ENCODE measurements around the gene RARRES1.
A peak's percentile ranks its signal among the peaks of the same experiment; 100 is the strongest.

The RARRES1 gene, protein sequence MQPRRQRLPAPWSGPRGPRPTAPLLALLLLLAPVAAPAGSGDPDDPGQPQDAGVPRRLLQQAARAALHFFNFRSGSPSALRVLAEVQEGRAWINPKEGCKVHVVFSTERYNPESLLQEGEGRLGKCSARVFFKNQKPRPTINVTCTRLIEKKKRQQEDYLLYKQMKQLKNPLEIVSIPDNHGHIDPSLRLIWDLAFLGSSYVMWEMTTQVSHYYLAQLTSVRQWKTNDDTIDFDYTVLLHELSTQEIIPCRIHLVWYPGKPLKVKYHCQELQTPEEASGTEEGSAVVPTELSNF

DNA sequence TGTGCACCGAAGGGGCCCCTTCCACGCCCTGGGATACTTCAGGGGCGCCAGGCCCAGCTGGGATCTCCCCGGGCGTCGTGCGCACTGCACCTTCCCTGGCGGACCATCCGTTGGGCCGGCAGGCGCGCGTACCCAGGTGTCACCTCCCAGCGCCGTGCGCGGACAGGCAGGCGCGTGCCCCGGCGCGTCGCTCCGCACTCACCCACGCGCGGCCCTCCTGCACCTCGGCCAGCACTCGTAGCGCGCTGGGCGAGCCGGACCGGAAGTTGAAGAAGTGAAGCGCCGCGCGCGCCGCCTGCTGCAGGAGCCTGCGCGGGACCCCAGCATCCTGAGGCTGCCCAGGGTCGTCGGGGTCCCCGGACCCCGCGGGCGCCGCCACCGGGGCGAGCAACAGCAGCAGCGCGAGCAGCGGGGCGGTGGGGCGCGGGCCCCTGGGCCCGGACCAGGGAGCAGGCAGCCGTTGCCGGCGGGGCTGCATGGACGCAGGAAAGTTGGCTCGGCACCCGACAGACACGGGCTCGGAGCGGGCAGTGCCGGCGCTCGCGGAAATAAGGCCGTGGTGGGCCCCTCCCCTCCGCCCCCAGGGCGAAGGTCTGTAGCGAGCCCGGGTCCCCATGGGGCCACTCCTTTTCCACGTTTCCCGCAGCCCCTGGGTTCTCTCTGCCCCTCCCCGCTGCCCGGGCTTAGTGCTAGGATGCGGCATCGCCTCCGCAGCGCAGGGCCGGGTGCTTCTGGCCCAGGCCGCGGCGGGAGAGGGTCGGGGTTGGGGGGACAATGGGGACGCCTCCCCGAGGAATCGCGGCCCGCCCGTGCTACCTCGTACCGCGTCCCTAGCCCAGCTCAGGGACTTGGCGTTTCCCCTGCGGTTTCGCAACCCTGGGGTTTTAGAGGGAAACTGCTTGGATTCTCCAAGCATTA, at the start of gene RARRES1:
RARRES1 (minus strand) TSS at position 520 of the 918 bp plus-strand sequence; CDS start at position 478, 42 bp downstream.
- peak within 1 kb of the TSS; percentile 55 for H3K4me3 ChIP-seq (ENCODE audit: low read depth, low read length)
- DNase-seq (ENCODE audit: low read depth): no peak

DNA sequence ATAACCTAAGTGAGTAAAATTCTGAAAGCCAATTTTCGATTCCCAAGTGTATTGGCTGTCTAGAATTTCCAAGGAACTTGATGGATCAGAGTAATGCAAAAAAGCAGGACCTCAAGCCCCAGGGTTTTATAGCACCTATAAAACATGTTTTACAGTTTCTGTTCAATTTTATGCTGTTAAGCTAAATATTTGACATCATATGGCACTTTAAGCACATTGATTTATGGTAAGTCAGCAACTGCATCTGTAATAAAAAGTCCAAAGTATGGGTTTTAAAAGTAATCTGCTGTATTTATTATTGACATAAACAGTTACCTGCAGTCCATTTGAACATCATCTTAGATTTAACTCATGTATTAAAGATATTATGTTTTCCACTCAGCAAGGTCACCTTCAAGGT, 49.6 kb upstream of the RARRES1 start:
- H3K4me3 ChIP-seq (ENCODE audit: low read depth, low read length): no peak overlapping the region

DNA sequence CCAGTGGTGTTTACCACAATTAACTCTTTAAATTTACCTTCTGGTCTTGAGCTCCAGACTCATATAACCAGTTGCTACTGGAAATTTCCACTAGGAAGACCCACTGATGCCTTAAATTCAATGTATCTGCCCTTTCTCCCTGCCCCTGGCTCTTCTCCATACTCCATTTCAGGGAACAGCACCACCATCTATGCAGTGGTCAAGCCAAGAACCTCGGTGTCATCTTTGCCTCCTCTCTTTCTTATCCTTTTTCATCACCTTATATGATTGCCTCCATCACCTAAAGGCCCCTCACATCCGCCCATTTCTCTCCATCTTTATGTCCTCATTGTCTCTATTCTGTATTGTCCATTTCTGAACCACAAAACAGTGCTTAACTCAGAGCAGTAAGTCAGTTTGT, 48.9 kb upstream of the RARRES1 start:
- no peak overlapping the region for H3K4me3 ChIP-seq (ENCODE audit: low read depth, low read length)
- no peak for DNase-seq (ENCODE audit: low read depth)

More for the DNA sequence above, 49.6 kb upstream of the RARRES1 start:
- DNase-seq (ENCODE audit: low read depth): no peak

DNA sequence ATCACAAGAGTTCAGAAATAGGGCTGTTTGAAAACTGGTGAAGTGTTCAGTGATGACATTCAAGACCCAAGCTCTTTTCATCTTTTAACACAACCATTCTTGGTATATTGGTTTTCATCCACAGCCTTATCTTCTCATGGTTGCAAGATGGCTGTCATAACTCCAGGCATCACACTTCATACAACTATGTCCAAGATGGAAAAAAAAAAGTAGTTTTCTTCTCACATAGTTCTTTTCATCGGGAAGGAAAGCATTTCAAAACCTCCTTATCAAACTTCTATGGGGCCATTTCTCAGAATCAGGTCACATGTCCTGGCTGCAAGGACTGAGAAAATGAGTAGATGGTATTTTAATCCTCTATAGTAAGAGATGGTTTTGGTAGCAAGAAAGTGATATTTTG, 48.5 kb upstream of the RARRES1 start:
- no peak overlapping the region for H3K4me3 ChIP-seq (ENCODE audit: low read depth, low read length)
- DNase-seq (ENCODE audit: low read depth): no peak

DNA sequence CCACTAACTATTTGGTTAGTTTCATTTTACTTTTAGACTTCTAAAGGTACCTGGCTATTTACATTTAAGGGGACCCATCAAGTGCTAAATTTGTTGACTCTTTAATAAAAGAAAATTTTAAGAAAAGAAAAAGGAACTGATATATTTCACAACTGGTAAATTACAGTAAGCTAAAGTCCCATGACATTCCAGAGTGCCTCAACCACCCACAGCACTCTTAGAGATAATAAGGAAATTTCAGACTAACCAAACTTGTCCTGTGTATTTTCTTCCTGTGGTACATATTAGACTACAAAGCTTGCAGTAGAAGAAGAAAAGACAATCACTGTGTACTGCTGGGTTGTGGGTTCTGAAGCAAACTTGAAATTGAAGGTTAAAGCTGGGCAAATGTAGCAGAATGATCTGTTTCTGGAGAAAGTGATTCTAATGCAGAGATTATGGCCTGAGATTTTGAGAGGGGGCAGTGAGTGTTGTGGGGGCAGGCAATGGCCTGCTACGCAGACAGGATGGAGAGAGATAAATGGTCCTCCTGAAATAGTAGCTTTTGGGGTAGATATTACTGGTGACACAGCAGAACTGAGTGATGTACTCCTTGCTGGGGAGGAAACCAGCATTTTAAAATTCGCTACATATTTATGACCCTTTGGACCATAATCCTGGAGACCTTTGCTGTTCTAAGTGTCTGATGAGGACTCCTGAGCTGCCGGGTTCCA, 45.1 kb upstream of the RARRES1 start:
- no peak for DNase-seq (ENCODE audit: low read depth)
- H3K4me3 ChIP-seq (ENCODE audit: low read depth, low read length): no peak overlapping the region

DNA sequence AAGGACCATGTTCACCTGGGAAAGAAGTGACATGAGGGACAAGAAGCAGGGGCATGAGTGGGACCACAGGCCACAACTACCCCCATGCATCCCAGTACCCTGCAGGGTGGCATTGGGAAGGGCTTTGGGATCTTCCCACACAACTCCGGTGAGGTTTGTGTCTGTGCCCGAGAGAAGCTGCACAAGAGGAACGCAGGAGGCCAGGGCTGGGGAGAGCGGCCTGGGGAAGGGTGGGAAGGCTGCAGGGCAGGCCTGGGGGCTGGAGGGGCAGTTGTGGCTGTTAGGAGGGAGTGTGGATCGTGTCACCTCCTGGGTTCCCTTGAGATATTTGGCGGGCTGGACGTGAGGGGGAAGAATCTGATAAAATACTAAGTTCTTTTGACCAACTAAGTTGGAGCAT, 44.3 kb upstream of the RARRES1 start:
- no peak overlapping the region for H3K4me3 ChIP-seq (ENCODE audit: low read depth, low read length)
- DNase-seq (ENCODE audit: low read depth): no peak

DNA sequence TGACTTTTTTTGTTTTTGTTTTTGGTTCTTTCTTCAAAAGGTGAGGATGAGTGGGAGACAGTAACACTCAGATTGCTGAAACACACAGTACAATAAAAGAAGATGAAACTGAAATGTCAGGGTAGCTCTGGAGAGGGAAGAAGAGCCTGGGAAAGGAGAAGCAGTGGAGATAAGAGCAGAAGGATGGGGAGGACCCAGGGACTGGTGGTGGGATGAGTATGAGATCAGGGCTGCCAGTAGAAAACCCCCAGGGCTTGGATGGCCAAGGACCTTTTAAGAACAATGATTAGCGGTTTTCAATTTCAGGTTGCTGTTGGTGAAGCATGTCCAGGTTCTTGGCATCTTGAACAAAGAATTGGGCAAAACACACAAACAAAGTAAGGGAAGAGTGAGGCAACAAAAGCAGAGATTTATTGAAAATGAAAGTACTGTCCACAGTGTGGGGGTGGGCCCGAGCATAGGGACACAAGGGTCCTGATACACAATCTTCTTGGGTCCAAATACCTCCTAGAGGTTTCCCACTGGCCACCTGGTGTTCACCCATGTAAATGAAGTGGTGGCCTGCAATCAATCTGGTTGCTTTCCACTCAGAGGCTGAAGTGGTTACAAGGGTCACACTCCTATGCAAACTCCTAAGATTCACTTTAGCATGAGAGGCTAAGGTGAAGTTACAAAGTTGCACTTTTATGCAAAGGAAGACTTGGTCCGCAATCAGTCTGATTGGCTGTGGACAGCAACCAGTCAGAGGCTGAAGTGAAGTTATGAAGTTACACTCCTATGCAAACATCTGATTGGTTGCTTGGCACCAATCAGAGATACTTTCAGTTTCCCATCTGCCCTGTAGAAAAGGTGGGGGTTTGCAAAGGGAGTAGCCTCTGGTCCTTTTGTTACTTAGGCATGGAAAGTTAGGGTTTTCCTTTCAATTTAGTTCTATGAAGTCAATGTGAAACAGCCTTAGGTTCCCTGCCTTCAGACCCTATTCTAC, 43.5 kb upstream of the RARRES1 start:
- no peak overlapping the region for H3K4me3 ChIP-seq (ENCODE audit: low read depth, low read length)
- DNase-seq (ENCODE audit: low read depth): no peak

DNA sequence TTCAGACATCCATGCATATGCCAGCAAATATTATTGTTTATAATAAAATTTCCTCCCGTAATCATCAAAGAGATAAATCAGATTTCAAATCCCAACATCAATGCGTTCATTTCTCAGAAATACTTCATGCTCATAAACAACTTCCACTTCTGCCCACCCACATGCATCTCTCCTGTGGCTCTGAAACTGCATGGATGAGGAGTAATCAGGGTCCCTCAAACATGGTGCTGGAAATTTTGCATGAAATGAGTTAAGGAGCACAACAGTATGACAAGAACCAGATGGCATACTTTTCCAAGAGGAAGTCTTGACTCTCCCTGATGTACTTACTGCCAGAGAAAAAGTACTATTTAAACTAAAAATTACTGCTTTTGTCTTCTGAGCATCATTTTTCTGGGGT, 42.7 kb upstream of the RARRES1 start:
- H3K4me3 ChIP-seq (ENCODE audit: low read depth, low read length): no peak overlapping the region
- DNase-seq (ENCODE audit: low read depth): no peak

DNA sequence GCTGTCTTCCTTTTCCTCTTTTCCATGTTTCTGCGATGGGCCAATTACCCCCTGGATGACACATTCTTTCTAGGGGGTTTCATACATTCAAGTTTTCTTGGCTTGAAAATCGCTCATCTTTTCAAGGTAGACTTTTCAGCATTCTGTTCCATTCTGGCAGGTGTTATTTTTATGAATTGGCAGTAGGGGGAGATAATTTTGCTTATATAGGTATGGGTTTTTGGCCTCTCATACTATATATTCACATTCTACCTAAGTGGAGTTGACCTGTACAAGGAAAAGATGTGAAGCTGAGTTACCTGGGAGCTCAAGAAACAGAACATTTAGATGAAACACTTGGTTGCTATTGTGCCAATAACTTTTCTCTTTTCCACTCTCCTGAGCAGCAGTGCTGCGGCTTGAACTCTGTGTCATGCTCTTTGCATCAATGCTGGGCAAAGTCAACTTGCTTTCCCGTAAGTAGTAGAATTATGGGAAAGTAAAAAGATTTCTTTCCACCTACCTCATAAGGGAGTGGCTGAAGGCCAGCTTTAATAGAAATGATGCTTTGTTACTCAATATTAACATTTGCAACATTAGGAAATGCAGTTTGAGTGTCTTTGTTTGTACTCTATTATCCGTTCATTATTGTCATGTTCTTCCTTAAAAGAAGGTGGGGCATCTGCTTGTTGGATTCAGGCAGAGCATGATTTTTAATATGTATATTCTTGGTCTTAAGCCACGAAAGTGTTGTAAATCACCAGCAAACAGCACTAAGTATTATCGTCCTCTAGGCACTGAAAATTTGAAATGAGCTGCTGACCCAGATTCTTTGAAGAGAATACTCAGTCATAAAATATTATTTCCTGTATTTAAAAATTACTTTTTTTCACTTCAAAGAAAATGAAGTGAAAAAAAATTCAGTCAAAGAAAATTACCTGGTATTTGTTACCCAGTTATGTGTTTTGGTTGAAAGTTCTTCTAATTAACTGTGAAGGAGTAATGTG, 41.9 kb upstream of the RARRES1 start:
- DNase-seq (ENCODE audit: low read depth): peak; percentile 52
- H3K4me3 ChIP-seq (ENCODE audit: low read depth, low read length): no peak overlapping the region

DNA sequence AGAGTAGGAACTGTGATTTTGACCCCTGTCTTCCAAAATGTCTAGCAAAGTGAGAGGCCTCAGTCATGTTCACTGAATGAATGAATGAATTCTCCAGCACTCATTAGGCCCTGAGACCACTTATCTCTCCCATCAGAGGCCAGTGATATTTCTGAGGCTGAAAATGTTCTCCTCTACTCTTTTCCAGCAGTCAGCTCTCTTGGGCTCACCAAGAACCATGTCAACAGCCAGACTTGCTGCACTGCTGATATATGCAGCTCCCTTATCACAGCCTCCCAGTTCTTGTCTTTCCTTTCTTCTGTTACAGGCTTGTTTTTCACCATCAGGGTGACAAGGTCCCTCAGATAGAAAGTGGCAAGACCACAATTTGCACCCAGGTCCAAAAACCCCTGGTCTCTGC, 40.9 kb upstream of the RARRES1 start:
- no peak for DNase-seq (ENCODE audit: low read depth)
- H3K4me3 ChIP-seq (ENCODE audit: low read depth, low read length): no peak overlapping the region

DNA sequence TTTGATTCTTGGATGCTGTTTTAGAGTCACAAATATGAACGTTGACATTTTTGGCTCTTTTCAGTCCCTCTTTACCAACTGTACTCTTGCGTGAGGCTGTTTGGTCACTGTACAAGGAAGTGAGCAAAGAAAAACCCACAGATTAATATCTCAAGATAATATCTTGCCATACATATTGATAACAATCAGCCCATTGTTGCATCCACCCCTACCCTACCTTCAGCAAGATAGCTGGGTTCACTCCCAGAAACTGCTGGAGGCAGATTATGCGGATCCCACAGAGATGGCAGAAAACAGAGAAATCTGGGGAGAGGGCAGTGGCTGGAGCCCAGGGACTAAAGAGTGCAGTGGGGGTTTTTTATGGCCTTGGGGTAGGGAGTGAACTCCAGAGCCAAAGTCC, 39.7 kb upstream of the RARRES1 start:
- no peak for DNase-seq (ENCODE audit: low read depth)
- H3K4me3 ChIP-seq (ENCODE audit: low read depth, low read length): no peak overlapping the region

DNA sequence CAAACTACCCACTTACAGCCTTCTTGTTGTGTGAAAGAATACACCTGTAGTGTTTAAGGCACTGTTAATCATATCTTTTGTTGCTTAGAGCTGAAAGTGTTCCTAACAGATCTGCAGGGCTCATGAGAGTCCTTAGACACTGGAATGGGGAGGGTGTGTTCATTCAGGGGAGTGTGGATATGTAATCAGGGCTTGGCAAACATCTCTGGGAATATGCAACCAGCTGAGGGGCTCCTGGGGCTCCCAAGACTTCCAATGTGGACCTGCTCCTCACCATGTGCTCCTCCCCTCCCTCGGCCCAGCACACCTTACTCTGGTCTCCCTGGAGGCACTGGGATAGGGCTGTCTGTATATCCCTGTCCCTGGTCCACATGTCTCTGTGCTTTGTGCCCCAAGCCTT, 39.3 kb upstream of the RARRES1 start:
- no peak for DNase-seq (ENCODE audit: low read depth)
- H3K4me3 ChIP-seq (ENCODE audit: low read depth, low read length): no peak overlapping the region

DNA sequence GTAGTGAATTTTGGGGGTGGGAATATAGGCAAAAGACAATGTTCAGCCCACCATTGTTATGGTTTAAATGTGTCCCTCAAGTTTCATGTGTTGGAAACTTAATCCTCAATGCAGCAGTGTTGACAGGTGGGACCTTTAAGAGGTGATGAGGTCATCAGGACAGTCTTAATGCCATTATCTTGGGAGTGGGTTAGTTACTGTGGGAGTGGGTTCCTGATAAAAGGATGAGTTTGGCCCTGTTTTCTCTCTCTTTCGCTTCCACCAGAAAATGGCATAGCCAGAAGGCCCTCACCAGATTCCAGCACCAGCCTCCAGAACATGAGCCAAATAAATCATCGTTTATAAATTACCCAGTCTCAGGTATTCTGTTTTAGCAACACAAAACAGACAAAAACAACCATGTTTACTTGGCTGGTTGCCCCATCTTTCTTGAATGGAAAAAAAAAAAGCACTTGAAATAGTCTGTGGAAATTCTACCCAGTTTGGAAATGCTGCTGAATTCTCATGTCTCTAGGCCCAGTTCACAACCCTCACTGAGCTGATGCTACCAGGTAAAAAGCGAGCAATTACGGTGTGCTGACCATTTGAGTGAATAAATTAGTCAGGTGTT, 38.6 kb upstream of the RARRES1 start:
- H3K4me3 ChIP-seq (ENCODE audit: low read depth, low read length): no peak overlapping the region
- DNase-seq (ENCODE audit: low read depth): no peak

DNA sequence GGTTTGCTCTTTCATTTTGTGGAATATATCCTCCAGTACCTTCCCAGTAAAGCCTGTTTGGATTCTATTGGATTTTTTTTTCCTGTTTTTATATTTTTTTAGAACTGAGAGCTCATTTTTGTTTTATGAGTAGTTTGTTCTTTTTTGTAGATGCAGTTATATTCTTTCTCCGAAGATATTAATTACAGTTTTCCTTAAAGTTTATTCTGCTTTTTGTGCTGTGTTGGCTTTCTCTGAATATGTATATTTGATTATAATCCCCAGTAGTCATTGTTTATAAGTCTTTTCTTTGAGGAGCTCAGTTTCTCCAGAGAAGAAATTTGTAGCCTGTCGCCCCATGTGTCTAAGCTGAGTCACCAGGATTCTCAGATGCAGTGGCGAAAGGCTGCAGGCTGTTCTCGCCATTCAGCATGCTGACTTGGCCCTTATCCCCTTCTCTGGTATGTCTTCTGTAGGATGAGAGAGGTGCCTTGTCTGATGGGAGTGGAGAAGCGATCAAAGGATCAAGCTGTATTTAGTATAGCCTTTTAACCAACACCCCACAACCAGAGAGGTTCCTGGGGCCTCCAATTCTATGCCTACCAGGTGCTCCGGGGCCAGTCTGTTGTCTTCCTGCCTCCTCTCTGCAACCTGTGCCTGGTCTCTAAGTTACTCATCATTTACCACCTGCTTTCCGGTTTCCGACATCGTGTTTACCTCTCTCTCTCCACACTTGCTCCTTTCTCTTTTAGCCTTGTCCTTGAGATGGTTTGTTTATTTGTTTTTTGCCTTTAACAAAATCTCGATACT, 37.9 kb upstream of the RARRES1 start:
- H3K4me3 ChIP-seq (ENCODE audit: low read depth, low read length): no peak overlapping the region
- peak; percentile 56 for DNase-seq (ENCODE audit: low read depth)

DNA sequence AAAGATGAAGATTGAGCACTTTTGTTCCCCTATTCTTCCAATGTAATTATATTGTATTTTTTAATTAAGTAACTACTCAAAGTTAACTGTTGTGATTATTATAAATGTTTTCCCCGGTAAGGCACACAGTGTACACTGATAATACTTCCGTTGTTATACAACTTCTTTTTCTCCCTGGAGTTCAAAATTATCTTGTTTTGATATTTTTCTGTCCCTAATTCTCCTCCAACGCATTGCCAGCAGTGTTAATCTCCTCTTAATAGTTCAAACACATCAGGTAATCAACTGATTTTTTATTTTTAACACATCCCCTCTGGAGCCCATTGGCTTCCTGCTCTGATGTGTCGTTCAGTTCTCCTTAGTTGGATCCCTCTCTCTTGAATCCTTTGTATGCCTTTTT, 37.3 kb upstream of the RARRES1 start:
- no peak for DNase-seq (ENCODE audit: low read depth)
- no peak overlapping the region for H3K4me3 ChIP-seq (ENCODE audit: low read depth, low read length)

DNA sequence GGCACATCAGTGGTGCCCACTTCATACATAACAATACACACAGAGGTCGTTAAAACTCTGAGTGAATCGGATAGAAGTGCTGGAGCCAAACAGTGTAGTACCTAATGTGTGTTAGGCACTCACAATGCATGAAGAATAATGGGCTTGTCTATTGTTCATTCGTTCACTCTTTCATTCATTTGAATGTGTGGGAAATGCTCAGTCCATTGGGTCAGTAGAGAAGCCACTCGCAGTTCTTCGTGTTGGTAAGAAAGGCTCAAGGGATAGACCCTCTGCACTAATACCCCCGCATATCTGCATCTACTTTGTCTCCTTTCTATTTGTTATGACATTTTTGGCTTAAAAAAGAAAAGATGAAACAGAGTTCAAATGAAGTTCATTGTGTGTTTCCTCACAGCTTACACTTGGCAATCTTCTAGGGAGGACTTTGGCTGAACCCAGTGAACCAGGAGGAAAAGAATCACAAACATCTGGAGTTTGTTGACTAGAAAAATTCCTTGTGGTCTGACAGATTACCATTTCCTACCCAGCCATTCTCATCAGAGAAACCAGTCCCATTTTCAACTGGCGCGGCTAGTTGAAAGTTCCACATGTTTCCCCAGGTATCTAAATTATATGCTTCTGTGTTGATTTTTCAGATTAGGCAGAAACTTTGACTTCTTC, 36.8 kb upstream of the RARRES1 start:
- DNase-seq (ENCODE audit: low read depth): peak; percentile 84
- H3K4me3 ChIP-seq (ENCODE audit: low read depth, low read length): peak overlapping the region; percentile 3
